ENCODE data around the gene ATP2B3. TPM values are rescaled to one million over a fixed set of nuclear protein-coding genes. Genes with fewer than 3 reads are reported as not detected.

The ATP2B3 gene
- total and polyA plus RNA-seq, 9 of the 15 experiments (the other 6 are each of a cell fraction or from before 2014, with no cell fraction given), result 0.04 TPM; not detected in 8

- TF ChIP-seq TBP (optimal IDR thresholded peaks at IDR 0.05; ENCODE audit: low read depth, low read length), result no peak
- no peak for TF ChIP-seq ATF1 (CRISPR knock-in tag; IDR thresholded peaks at IDR 0.05)
- TF ChIP-seq ATF1 (tag; IDR thresholded peaks at IDR 0.05), result no peak
- TF ChIP-seq CTCF (IDR thresholded peaks at IDR 0.05 in 2 of 3, conservative IDR thresholded peaks at IDR 0.05 in 1 of 3; ENCODE audit: insufficient read depth in 2 of 3, low read depth in 1 of 3, low read length in 3 of 3), result 0 out of 6 replicates have a peak, but pooled peaks of 1 of the 3 experiments have one; percentile 1
- no peak for TF ChIP-seq ATF3 (IDR thresholded peaks at IDR 0.05)
- TF ChIP-seq ATF3 (CRISPR knock-in tag; conservative IDR thresholded peaks at IDR 0.05), result no peak
- no peak for TF ChIP-seq ZKSCAN8 (CRISPR knock-in tag; IDR thresholded peaks at IDR 0.05)
- TF ChIP-seq ZNF347 (CRISPR knock-in tag; IDR thresholded peaks at IDR 0.05; ENCODE audit: low read depth), result no peak
- H3K9me1 ChIP-seq (ENCODE audit: control insufficient read depth, insufficient read depth, low read length), result no peaks in the 10 kb centered on the region
- H3K36me3 ChIP-seq (ENCODE audit: control insufficient read depth, insufficient read depth, low read length), result no peaks in the 10 kb centered on the region
- peaks cover 6 to 48% of the 10 kb centered on the region in 2 experiments; a peak in 4 of 5 replicates for H3K27me3 ChIP-seq (ENCODE audit: control insufficient read depth in 2 of 2, insufficient read depth in 2 of 2, low read length in 2 of 2)
- CTCF ChIA-PET (ENCODE audit: low intra/inter-chr PET ratio), result no interaction called here
- peaks cover 0 to 8% of the 10 kb centered on the region in 2 experiments; a peak in 3 of 5 replicates for H3K4me1 ChIP-seq (replicated peaks in 1 of 2; ENCODE audit: control insufficient read depth in 2 of 2, insufficient read depth in 2 of 2, low read length in 2 of 2)
- no peaks in the 10 kb centered on the region for H3K79me2 ChIP-seq (ENCODE audit: control insufficient read depth, insufficient read depth, low read length)
- BruUV-seq (replicated peaks), result no TSS peak
- H2AFZ ChIP-seq (ENCODE audit: low read depth, low read length), result no peak overlapping the region
- no peaks in the 10 kb centered on the region for H3K9me3 ChIP-seq (replicated peaks; ENCODE audit: control insufficient read depth, insufficient read depth, low read depth, low read length)
- no peak for FAIRE-seq
- WGBS (ENCODE audit: insufficient coverage, low coverage, missing lambda C conversion rate), result 17% methylated on average over 3 of the region's 18 CpGs
- no peak; the same call in 2 of the 3 replicates for ATAC-seq
- no peak overlapping the region; a peak in 1 of 4 replicates for H3K9ac ChIP-seq (ENCODE audit: insufficient read depth in 1 of 2, low read depth in 2 of 2, low read length in 2 of 2)
- H4K20me1 ChIP-seq (replicated peaks; ENCODE audit: control insufficient read depth, insufficient read depth, low read length), result peaks cover 11% of the 10 kb centered on the region
- no peak overlapping the region for H3K27ac ChIP-seq (ENCODE audit: extremely low read depth, low read depth, low read length)
- intact Hi-C loops (cut with micrococcal nuclease), result no loop called here
- no peak for DNase-seq (ENCODE audit: extremely low read depth in 1 of 4, low spot score in 3 of 4)
- in situ Hi-C loops (cut with MboI), result no loop called here
- H3K4me3 ChIP-seq, result no peak overlapping the region
- POLR2A ChIA-PET, result interaction anchor here (0.6 to 1.3 kb wide), 5 partner anchors 9 to 120 kb away, joined by 3 to 5 read pairs (median 4); no protein-coding TSS in a partner anchor
- H3K4me2 ChIP-seq (ENCODE audit: insufficient read depth, low read length), result no peak overlapping the region
Observed at GRCh38 chrX:153578200-153578835, 60.9 kb downstream of the ATP2B3 start.

Measured in K562 (cell line).